GM12864 (cell line): Measurements from ENCODE around the gene PAX7.

Source experiments
- DNase-seq: peaks from one replicate; pipeline ENCODE4 v3.0.0-alpha.2; 2011; ENCODE audit warnings: low read depth
- H3K4me3 ChIP-seq: 2 replicates; pipeline ENCODE4 v1.5.1; 2011; ENCODE audit warnings: mild to moderate bottlenecking, low read depth, low read length, control low read depth
- TF ChIP-seq, protein P1 (sequence below): IDR thresholded peaks from 2 replicates; pipeline ENCODE4 v1.5.1; 2011; ENCODE audit warnings: low read depth, mild to moderate bottlenecking, moderate library complexity, low read length, control low read depth, inconsistent platforms; ENCODE audit errors: missing control alignments

The PAX7 gene

GRCh38 chr1:18597160-18598042 is 33.2 kb upstream of the PAX7 start:
- no peak overlapping the region for H3K4me3 ChIP-seq
- DNase-seq: no peak
- TF ChIP-seq, protein P1, sequence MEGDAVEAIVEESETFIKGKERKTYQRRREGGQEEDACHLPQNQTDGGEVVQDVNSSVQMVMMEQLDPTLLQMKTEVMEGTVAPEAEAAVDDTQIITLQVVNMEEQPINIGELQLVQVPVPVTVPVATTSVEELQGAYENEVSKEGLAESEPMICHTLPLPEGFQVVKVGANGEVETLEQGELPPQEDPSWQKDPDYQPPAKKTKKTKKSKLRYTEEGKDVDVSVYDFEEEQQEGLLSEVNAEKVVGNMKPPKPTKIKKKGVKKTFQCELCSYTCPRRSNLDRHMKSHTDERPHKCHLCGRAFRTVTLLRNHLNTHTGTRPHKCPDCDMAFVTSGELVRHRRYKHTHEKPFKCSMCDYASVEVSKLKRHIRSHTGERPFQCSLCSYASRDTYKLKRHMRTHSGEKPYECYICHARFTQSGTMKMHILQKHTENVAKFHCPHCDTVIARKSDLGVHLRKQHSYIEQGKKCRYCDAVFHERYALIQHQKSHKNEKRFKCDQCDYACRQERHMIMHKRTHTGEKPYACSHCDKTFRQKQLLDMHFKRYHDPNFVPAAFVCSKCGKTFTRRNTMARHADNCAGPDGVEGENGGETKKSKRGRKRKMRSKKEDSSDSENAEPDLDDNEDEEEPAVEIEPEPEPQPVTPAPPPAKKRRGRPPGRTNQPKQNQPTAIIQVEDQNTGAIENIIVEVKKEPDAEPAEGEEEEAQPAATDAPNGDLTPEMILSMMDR: peak; percentile 98

- TF ChIP-seq, protein P1: no peak
- no peak overlapping the region for H3K4me3 ChIP-seq
- DNase-seq: no peak
These were observed 31.6 kb upstream of the PAX7 start for GRCh38 chr1:18599086-18599485.

- no peak overlapping the region for H3K4me3 ChIP-seq
- DNase-seq: no peak
- TF ChIP-seq, protein P1: peak; percentile 26
These were observed 30.9 kb upstream of the PAX7 start for GRCh38 chr1:18599704-18600103.

DNA sequence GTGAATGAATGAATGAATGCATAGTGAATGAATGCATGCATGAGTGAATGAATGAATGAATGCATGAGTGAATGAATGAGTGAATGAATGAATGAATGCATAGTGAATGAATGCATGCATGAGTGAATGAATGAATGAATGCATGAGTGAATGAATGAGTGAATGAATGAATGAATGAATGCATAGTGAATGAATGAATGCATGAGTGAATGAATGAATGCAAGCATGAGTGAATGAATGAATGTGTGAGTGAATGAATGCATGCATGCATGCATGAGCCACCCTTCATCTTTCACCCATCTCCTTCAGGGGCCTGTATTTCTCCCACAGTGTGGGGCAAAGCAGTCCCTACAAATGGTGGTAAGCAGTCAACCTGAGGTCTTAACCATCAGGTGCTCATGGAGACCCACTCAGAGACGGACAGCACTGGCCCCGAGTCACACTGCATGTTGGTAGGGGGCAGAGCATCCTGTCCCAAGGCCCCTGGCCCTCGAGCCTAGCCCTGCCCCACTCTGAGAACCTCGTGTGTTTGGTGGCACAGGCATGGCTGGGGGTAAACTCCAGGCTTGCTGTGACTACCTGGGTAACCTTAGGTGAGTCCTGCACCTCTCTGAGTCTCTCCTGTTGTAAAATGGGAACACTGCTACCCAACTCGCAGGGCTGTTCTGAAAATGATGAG is 28.0 kb upstream of the PAX7 start:
- TF ChIP-seq, protein P1: no peak
- no peak for DNase-seq
- no peak overlapping the region for H3K4me3 ChIP-seq

GRCh38 chr1:18603212-18603852 is 27.3 kb upstream of the PAX7 start:
- DNase-seq: no peak
- H3K4me3 ChIP-seq: no peak overlapping the region
- TF ChIP-seq, protein P1: no peak

- no peak overlapping the region for H3K4me3 ChIP-seq
- DNase-seq: no peak
- TF ChIP-seq, protein P1: no peak
These were observed 24.0 kb upstream of the PAX7 start for GRCh38 chr1:18606443-18607288.
